HEK293T (cell line): ENCODE measurements around the gene PIAS1.

Experiments used
- ARNT ChIP-seq: fragments of 450-650 bp; IDR thresholded peaks from 2 replicates; pipeline ENCODE4 v1.6.1; 2017; ENCODE audit warnings: mild to moderate bottlenecking
- BHLHE40 ChIP-seq: fragments of 450-650 bp; IDR thresholded peaks from 2 replicates; pipeline ENCODE4 v1.6.1; 2016; ENCODE audit warnings: mild to moderate bottlenecking, moderate library complexity, borderline replicate concordance
- CTBP1 ChIP-seq: fragments of 450-650 bp; IDR thresholded peaks from 2 replicates; pipeline ENCODE4 v1.6.1; 2016; ENCODE audit warnings: borderline replicate concordance
- ELF4 ChIP-seq: fragments of 450-650 bp; IDR thresholded peaks from 2 replicates; pipeline ENCODE4 v1.6.1; 2017; ENCODE audit warnings: antibody characterized with exemption
- HDGF ChIP-seq: fragments of 450-650 bp; IDR thresholded peaks from 2 replicates; pipeline ENCODE4 v1.6.1; 2017; ENCODE audit warnings: antibody characterized with exemption, borderline replicate concordance
- L3MBTL2 ChIP-seq: fragments of 450-650 bp; conservative IDR thresholded peaks from 2 replicates; pipeline ENCODE4 v1.6.1; 2016; ENCODE audit warnings: mild to moderate bottlenecking
- LEF1 ChIP-seq: fragments of 450-650 bp; IDR thresholded peaks from 2 replicates; pipeline ENCODE4 v1.6.1; 2017; ENCODE audit warnings: mild to moderate bottlenecking, borderline replicate concordance
- NFRKB ChIP-seq: fragments of 450-650 bp; IDR thresholded peaks from 2 replicates; pipeline ENCODE4 v1.6.1; 2016; ENCODE audit warnings: mild to moderate bottlenecking, moderate library complexity
- SP1 ChIP-seq: fragments of 450-650 bp; IDR thresholded peaks from 2 replicates; pipeline ENCODE4 v1.6.1; 2017
- SUZ12 ChIP-seq: fragments of 450-650 bp; IDR thresholded peaks from 2 replicates; pipeline ENCODE4 v1.6.1; 2016; ENCODE audit warnings: mild to moderate bottlenecking
- ZNF384 ChIP-seq: fragments of 450-650 bp; IDR thresholded peaks from 2 replicates; pipeline ENCODE4 v1.6.1; 2016

DNA sequence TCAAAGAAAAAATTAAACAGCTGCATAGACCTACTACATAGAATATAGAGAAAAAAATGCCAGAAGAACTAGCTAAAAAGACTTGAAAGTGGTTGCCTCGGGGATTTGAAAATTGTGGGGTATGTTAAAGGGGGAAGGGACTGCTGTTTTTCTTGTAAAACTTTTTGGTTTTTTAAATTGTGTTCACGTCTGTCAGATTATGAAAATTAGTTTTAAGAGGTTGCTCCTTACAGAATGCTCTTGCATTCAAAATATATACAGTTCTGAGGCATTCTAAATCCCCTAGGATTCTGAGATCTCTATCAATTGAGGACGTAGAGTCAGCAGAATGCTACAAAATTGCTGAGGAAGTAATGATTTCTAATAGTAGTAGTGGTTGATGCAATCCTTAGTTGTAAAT is 28.6 kb downstream of the PIAS1 start:
- TF ChIP-seq BHLHE40 (no peak), SP1 (no peak), SUZ12 (no peak), NFRKB (no peak), L3MBTL2 (no peak), LEF1 (no peak), CTBP1 (no peak), ELF4 (no peak), HDGF (no peak), ZNF384 (no peak), ARNT (no peak)
